Testis (tissue), 3 donors: ENCODE measurements around the gene SLC6A17. TPM values are rescaled to one million over a fixed set of nuclear protein-coding genes. Genes with fewer than 3 reads are reported as not detected.

Experiments used
- DNase-seq: peaks from one replicate; pipeline ENCODE4 v3.0.0-alpha.2; 2019
- H3K27ac ChIP-seq, 2 donors: fragments of 200-600 bp; sonication (generic); one replicate each; pipeline ENCODE4 v1.5.1; 2019
- H3K27me3 ChIP-seq: fragments of 200-600 bp; sonication (generic); one replicate; pipeline ENCODE4 v1.5.1; 2019
- H3K36me3 ChIP-seq: fragments of 200-600 bp; sonication (generic); one replicate; pipeline ENCODE4 v1.5.1; 2017; ENCODE audit warnings: low read depth; ENCODE audit errors: missing control alignments
- H3K4me1 ChIP-seq: fragments of 200-600 bp; sonication (generic); one replicate; pipeline ENCODE4 v1.5.1; 2019
- H3K4me3 ChIP-seq, 2 donors: fragments of 200-600 bp; sonication (generic); one replicate each; pipeline ENCODE4 v1.5.1; 2017 to 2019
- H3K9me3 ChIP-seq: fragments of 200-600 bp; sonication (generic); one replicate; pipeline ENCODE4 v1.5.1; 2017
- POLR2A ChIP-seq: fragments of 450-650 bp; IDR thresholded peaks from one replicate; pipeline ENCODE4 v1.6.1; 2017; ENCODE audit warnings: antibody characterized with exemption, mild to moderate bottlenecking, moderate library complexity
- WGBS, 2 donors: methylation state at CpG; one replicate each; pipeline ENCODE4 v1.1.5; 2018; 5-methylcytosine and 5-hydroxymethylcytosine counted together
- intact Hi-C: fragments of 100-400 bp; cut with DNase I; formaldehyde crosslinking; loops from one replicate; pipeline ENCODE4 v1.15.1; 2023; ENCODE audit warnings: low total_unique reads
- polyA plus RNA-seq: library from polyadenylated mRNA; stranded (reverse); fragments of 350-450 nt; fragmentation: Illumina TruSeq; extraction: RNeasy Lipid Tissue Mini Kit (QIAGEN cat#74804); gene quantifications from one replicate; pipeline ENCODE4 v1.2.3, GENCODE V29; 2014; ENCODE audit warnings: low read depth, low replicate concordance; ENCODE audit not compliant: insufficient read depth
- total RNA-seq, 2 donors: library from RNA; depleted of rRNA; stranded (reverse); fragments of >200 nt; gene quantifications; one replicate each; pipeline ENCODE4 v1.2.3, GENCODE V29; 2016
- TF ChIP-seq, protein P1 (sequence below), 3 experiments: fragments of 450-650 bp in 2 of 3; fragments of 200-600 bp in 1 of 3; sonication (generic) in 1 of 3; IDR thresholded peaks; one replicate each; pipeline ENCODE4 v1.5.1; 2016 to 2019; ENCODE audit warnings: antibody characterized with exemption in 3 of 3, mild to moderate bottlenecking in 2 of 3, moderate library complexity in 1 of 3

The SLC6A17 gene
- total and polyA plus RNA-seq, 3 donors from 2014 or later = 3.6 to 5.3 (median 4.5) TPM

- Histone ChIP-seq H3K4me3 (no peak overlapping the region), H3K36me3 (no peaks in the 10 kb centered on the region), H3K4me1 (no peaks in the 10 kb centered on the region), H3K27me3 (no peaks in the 10 kb centered on the region), H3K27ac (no peak overlapping the region), H3K9me3 (no peaks in the 10 kb centered on the region)
- DNase-seq = no peak
- intact Hi-C loops = no loop called here
- WGBS, 2 donors = 90 to 95% methylated on average over 5 to 12 of the region's 12 CpGs
- no peak for TF ChIP-seq POLR2A
- TF ChIP-seq, protein P1, sequence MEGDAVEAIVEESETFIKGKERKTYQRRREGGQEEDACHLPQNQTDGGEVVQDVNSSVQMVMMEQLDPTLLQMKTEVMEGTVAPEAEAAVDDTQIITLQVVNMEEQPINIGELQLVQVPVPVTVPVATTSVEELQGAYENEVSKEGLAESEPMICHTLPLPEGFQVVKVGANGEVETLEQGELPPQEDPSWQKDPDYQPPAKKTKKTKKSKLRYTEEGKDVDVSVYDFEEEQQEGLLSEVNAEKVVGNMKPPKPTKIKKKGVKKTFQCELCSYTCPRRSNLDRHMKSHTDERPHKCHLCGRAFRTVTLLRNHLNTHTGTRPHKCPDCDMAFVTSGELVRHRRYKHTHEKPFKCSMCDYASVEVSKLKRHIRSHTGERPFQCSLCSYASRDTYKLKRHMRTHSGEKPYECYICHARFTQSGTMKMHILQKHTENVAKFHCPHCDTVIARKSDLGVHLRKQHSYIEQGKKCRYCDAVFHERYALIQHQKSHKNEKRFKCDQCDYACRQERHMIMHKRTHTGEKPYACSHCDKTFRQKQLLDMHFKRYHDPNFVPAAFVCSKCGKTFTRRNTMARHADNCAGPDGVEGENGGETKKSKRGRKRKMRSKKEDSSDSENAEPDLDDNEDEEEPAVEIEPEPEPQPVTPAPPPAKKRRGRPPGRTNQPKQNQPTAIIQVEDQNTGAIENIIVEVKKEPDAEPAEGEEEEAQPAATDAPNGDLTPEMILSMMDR (IDR thresholded peaks at IDR 0.05) = no peak
Observed at GRCh38 chr1:110228381-110228780, 78.1 kb downstream of the SLC6A17 start.

DNA sequence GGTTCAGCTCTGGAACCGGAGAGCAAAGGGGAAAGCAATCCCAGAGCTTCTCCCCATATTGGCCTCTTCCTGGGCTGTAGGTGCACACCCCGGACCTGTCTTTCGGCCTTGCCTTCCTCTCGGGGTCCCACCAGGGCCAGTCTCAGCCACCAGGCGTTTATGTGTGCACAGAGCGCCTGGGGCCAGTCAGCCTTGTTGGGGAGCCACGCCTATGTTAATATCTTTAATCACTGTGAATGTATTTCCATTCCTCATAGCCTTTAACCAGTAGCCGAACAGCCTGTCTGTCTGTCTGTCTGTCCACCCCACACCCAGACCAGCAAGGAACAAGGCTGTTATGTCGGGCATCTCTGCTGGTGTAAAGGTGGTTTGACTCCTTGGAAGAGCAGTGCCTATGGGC is 78.6 kb downstream of the SLC6A17 start:
- intact Hi-C loops = no loop called here
- Histone ChIP-seq H3K4me3 (no peak overlapping the region), H3K27me3 (no peaks in the 10 kb centered on the region), H3K9me3 (no peaks in the 10 kb centered on the region), H3K27ac (no peak overlapping the region), H3K4me1 (no peaks in the 10 kb centered on the region), H3K36me3 (no peaks in the 10 kb centered on the region)
- TF ChIP-seq POLR2A = no peak
- TF ChIP-seq, protein P1 (IDR thresholded peaks at IDR 0.05) = no peak
- DNase-seq = no peak
- 95 to 96% methylated on average over 9 of the region's 9 CpGs for WGBS, 2 donors

- DNase-seq = no peak
- H3K27me3 ChIP-seq = no peaks in the 10 kb centered on the region
- WGBS, 2 donors = 87% methylated on average over 21 of the region's 21 CpGs
- H3K4me1 ChIP-seq = no peaks in the 10 kb centered on the region
- intact Hi-C loops = no loop called here
- no peak overlapping the region for H3K4me3 ChIP-seq
- no peak overlapping the region for H3K27ac ChIP-seq
- no peaks in the 10 kb centered on the region for H3K36me3 ChIP-seq
- no peaks in the 10 kb centered on the region for H3K9me3 ChIP-seq
- TF ChIP-seq POLR2A = no peak
- TF ChIP-seq, protein P1 (IDR thresholded peaks at IDR 0.05) = no peak
Observed at GRCh38 chr1:110229348-110230001, 79.2 kb downstream of the SLC6A17 start.

DNA sequence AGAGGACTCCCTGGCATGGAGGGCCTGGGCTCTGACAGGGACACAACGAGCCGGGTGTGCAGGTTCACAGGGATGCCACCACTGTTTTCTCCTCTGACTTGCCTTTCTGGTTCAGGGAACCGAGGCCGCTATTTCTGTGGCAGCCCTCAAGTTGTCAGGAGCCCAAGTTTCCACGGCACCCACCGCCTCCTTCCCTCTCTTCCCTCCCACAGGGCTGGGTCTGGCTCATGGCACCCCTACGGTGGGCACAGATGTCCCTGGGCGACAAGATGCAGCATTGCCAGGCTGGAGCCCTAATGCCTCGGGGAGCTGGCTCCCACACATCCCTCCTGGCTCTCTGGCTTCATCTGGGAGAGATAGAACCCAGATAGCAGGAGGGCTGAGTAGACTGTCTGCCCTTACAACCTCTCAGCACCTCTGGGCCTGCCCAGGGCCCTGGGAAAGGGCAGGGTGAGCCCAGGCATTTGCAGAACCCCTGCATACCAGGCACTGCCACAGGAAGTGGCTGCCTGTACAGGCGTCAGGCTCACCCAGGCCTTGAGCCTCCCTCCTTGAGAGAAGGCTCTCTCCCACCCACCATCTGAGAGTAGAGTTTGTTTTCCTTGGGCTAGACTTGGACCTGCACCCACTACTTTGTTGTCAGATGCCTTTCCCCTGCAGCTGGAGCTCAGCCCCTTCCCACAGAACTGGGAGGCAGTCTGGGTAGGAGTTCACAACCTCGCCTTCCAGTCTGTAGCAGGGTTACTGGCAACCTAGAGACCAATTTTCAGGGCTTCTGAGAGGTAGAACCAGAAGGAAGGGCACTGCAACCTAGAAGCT is 80.3 kb downstream of the SLC6A17 start:
- Histone ChIP-seq H3K4me3 (no peak overlapping the region), H3K4me1 (peaks cover 11% of the 10 kb centered on the region), H3K27me3 (no peaks in the 10 kb centered on the region), H3K36me3 (no peaks in the 10 kb centered on the region), H3K9me3 (no peaks in the 10 kb centered on the region), H3K27ac (no peak overlapping the region)
- no peak for DNase-seq
- WGBS, 2 donors = 80 to 88% methylated on average over 9 to 11 of the region's 11 CpGs
- intact Hi-C loops = no loop called here
- TF ChIP-seq, protein P1 (IDR thresholded peaks at IDR 0.05) = no peak
- TF ChIP-seq POLR2A = no peak
